Spinal cord (tissue), 10 donors: Measurements from ENCODE around the gene WDR18. TPM values are rescaled to one million over a fixed set of nuclear protein-coding genes. Genes with fewer than 3 reads are reported as not detected.

ENCODE experiments used
- DNase-seq, 6 donors: peaks; one replicate each; pipeline versions ENCODE4 v3.0.0 to v3.0.0-alpha.2; 2013 to 2015; ENCODE audit warnings: low spot score in 6 of 6, low read depth in 4 of 6
- H3K27ac ChIP-seq: one replicate; pipeline ENCODE4 v1.5.1; 2013; ENCODE audit warnings: low read depth, low read length, control low read depth
- H3K27me3 ChIP-seq: one replicate; pipeline ENCODE4 v1.6.1; 2013; ENCODE audit warnings: low read length; ENCODE audit not compliant: control insufficient read depth, insufficient read depth
- H3K36me3 ChIP-seq: one replicate; pipeline ENCODE4 v1.6.1; 2013; ENCODE audit warnings: low read length; ENCODE audit not compliant: control insufficient read depth, insufficient read depth
- H3K4me1 ChIP-seq: one replicate; pipeline ENCODE4 v1.6.1; 2013; ENCODE audit warnings: low read length; ENCODE audit not compliant: control insufficient read depth, insufficient read depth
- H3K4me3 ChIP-seq: one replicate; pipeline ENCODE4 v1.5.1; 2013; ENCODE audit warnings: low read depth, low read length, control low read depth
- H3K9me3 ChIP-seq: one replicate; pipeline ENCODE4 v1.6.1; 2013; ENCODE audit warnings: low read length; ENCODE audit not compliant: control insufficient read depth, insufficient read depth
- WGBS: methylation state at CpG from one replicate; pipeline ENCODE4 v1.1.5; 2013; ENCODE audit warnings: missing lambda C conversion rate; ENCODE audit not compliant: insufficient coverage; 5-methylcytosine and 5-hydroxymethylcytosine counted together
- long read RNA-seq, 4 donors: transcript quantifications; one replicate each; lab custom pipeline, GENCODE V29; 2026
- polyA plus RNA-seq, 2 donors: library from polyadenylated mRNA; unstranded; fragments of 120-200 nt; gene quantifications; one replicate each; pipeline ENCODE4 v1.2.1, GENCODE V29; 2013; ENCODE audit not compliant: insufficient read length in 2 of 2
- total RNA-seq, 2 donors: library from RNA; depleted of rRNA in 1 of 2; stranded (reverse); fragments of 120-200 nt in 1 of 2; fragments of >200 nt in 1 of 2; gene quantifications; one replicate each; pipeline versions ENCODE4 v1.2.3 to v1.2.4, GENCODE V29; 2013 to 2014
- donor health status: healthy.

The WDR18 gene, protein sequence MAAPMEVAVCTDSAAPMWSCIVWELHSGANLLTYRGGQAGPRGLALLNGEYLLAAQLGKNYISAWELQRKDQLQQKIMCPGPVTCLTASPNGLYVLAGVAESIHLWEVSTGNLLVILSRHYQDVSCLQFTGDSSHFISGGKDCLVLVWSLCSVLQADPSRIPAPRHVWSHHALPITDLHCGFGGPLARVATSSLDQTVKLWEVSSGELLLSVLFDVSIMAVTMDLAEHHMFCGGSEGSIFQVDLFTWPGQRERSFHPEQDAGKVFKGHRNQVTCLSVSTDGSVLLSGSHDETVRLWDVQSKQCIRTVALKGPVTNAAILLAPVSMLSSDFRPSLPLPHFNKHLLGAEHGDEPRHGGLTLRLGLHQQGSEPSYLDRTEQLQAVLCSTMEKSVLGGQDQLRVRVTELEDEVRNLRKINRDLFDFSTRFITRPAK
- total RNA-seq, result 10 to 100 TPM; 37.4 to 41.7 TPM
- polyA plus RNA-seq, result 10 to 100 TPM; 58.3 to 64.0 TPM
- long read RNA-seq, donor 1, transcript WDR18-202 (10 exons, 1,608 nt), result major isoform, 33 of 39 reads
- long read RNA-seq, donor 1, partial matches to known transcripts, result 5 of 39 reads
- long read RNA-seq, donor 1, other reads (novel, unspliced or antisense), result 0 of 39 reads
- long read RNA-seq, donor 2, transcript WDR18-202 (10 exons, 1,608 nt), result major isoform, 12 of 25 reads
- long read RNA-seq, donor 2, partial matches to known transcripts, result 10 of 25 reads
- long read RNA-seq, donor 2, other reads (novel, unspliced or antisense), result 0 of 25 reads
- long read RNA-seq, donor 3, transcript WDR18-202 (10 exons, 1,608 nt), result major isoform, 18 of 25 reads
- long read RNA-seq, donor 3, partial matches to known transcripts, result 5 of 25 reads
- long read RNA-seq, donor 3, other reads (novel, unspliced or antisense), result 0 of 25 reads
- long read RNA-seq, donor 4, transcript WDR18-202 (10 exons, 1,608 nt), result major isoform, 24 of 32 reads
- long read RNA-seq, donor 4, partial matches to known transcripts, result 8 of 32 reads
- long read RNA-seq, donor 4, other reads (novel, unspliced or antisense), result 0 of 32 reads

DNA sequence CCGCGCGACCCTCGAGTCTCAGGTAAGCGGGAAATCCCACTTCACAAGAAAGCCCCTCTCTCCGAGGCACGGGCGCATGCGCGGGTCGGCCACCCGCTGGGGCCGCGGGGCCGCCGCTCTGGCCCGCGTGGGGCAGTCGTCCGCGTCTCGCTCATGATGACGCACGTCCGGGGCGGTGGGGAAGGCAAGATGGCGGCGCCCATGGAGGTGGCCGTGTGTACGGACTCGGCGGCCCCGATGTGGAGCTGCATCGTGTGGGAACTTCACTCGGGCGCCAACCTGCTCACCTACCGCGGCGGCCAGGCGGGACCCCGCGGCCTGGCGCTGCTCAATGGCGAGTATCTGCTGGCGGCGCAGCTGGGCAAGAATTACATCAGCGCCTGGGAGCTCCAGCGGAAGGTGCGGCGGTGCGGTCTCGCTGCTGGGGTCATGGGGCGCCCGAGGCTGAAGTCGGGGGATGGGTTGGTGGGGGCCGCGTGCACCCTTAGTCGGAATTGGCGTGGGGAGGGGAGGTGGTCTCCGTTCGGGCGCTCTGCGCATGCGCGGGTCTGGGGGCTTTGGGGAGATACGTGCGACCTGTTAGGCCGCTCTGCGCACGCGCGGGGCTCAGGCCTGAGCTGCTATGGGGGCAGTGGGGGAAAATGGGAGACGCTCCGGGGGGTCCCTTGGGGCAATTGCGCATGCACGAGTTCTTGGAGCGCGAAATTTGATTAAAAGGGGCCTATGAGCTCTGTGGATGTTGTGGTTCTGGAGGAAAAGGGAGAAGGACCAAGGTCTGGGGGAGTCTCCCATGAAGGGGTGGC lies at the start of gene WDR18:
TSS of gene WDR18 (plus strand) at position 181 of the 803 bp plus-strand sequence. CDS start at position 190, 9 bp downstream.
- Histone ChIP-seq H3K9me3 (no peaks in the 10 kb centered on the region), H3K27ac (peak within 1 kb of the TSS; percentile 88), H3K27me3 (no peaks in the 10 kb centered on the region), H3K4me3 (peak within 1 kb of the TSS; percentile 99), H3K4me1 (peaks cover 33% of the 10 kb centered on the region), H3K36me3 (peaks cover 46% of the 10 kb centered on the region)
- under 1% methylated on average over 78 of the region's 78 CpGs for WGBS
- peak; percentile 80 to 99 (median 92) for DNase-seq

DNA sequence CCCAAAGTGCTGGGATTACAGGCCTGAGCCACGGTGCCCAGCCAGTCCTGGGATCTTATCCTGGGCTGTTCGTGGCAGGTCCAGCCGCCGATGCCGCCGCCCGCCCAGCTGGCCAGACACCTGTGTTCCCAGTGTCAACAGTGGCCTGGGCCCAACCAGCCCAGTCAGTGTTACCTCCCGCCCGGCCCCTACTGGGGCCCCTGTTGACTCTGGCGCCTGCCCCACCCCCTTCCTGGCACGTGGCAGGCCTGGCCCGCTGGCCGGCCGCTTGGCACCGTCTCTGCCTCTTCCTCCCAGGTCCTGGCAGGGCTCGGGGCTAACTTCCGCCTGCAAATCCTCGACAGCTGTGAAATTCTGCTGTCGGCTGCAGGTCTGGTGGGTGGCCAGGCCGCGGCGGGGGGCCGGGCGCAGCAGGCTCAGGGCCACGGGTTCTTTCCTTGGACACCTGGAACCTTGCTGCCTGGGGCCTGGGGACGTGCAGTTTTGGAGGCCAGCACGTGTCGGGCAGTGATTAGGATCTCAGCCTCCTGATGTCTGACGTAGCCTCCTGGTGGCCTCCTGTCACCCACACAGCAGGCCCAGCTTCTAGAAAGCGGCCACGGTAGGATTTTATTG lies 49.2 kb upstream of the WDR18 start:
- no peaks in the 10 kb centered on the region for H3K9me3 ChIP-seq
- WGBS, result 31% methylated on average over 31 of the region's 31 CpGs
- H3K27ac ChIP-seq, result peak overlapping the region; percentile 40
- H3K36me3 ChIP-seq, result peaks cover 64% of the 10 kb centered on the region
- DNase-seq, result peak in 2 of 6 donors; percentile 50 to 80
- H3K4me1 ChIP-seq, result peaks cover 42% of the 10 kb centered on the region
- H3K27me3 ChIP-seq, result no peaks in the 10 kb centered on the region
- no peak overlapping the region for H3K4me3 ChIP-seq

DNA sequence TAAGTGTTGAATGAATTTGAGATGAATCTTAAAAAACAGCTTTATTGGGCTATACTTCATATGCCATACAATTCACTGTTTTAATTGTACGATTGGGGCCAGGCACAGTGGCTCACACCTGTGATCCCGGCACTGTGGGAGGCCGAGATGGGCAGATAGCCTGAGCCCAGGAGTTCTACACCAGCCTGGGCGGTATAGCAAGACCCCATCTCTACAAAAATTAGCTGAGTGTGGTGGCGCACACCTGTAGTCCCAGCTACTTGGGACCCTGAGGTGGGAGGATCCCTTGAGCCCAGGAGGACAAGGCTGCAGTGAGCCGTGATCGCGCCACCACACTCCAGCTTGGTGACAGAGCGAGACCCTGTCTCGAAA lies 48.0 kb upstream of the WDR18 start:
- no peak overlapping the region for H3K27ac ChIP-seq
- no peaks in the 10 kb centered on the region for H3K27me3 ChIP-seq
- WGBS, result 97% methylated on average over 8 of the region's 10 CpGs
- no peaks in the 10 kb centered on the region for H3K9me3 ChIP-seq
- H3K36me3 ChIP-seq, result peaks cover 62% of the 10 kb centered on the region
- no peak for DNase-seq
- H3K4me3 ChIP-seq, result no peak overlapping the region
- peaks cover 52% of the 10 kb centered on the region for H3K4me1 ChIP-seq

DNA sequence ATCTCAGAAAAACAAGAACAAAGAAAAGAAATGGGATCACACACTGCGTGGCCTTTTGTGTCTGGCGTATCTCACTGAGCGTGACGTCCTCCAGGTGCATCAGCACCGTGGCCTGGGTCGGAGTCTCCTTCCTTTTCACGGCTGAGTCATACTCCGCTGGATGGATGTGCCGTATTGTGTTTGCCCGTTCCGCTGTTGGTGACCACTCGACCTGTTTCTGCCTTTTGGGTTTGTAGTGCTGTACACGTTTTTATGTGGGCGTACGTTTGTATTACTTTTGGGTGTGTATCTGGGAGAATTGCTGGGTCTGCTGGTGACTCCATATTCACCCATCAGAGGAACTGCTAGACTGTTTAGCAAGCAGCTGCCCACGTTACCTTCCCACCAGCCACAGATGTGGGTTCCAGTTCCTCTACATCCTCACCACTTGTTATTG lies 46.9 kb upstream of the WDR18 start:
- DNase-seq, result no peak
- Histone ChIP-seq H3K4me3 (no peak overlapping the region), H3K27me3 (no peaks in the 10 kb centered on the region), H3K36me3 (peaks cover 60% of the 10 kb centered on the region), H3K4me1 (peaks cover 57% of the 10 kb centered on the region), H3K27ac (no peak overlapping the region), H3K9me3 (no peaks in the 10 kb centered on the region)
- WGBS, result over 99% methylated on average over 9 of the region's 16 CpGs

DNA sequence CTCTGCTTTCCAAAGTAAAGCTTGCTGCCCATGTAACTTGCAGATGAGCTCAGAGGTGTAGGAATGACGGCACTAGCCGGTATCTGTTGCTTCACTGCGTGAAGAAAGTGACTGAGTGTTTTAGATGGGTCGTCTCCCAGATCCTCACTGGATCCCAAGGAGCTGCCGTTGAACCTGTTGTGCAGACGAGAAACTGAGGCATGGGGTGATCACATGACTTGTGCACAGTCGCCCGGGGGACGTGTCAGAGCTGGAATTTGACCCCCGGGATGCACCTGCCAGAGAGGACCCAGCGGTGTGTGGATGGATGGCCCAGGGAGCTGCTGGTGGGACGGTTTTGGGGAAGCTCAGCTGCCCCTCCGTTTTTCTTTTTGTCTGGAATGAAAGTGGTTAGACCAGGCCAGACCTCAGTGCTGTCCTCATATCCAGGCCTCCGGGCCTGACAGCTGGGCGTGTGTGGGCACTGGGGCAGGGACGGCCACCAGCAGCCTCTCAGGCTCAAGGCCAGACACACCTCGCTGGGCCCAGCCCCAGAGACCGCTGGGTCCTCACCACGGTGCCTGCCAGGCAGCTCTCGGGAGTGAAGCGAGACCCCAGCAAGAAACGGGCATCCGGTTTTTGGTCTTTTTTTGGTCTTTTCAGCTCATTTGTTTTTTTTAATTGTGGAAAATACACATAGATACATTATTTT lies 45.8 kb upstream of the WDR18 start:
- no peaks in the 10 kb centered on the region for H3K27me3 ChIP-seq
- peaks cover 49% of the 10 kb centered on the region for H3K4me1 ChIP-seq
- H3K4me3 ChIP-seq, result no peak overlapping the region
- DNase-seq, result no peak
- no peak overlapping the region for H3K27ac ChIP-seq
- H3K9me3 ChIP-seq, result no peaks in the 10 kb centered on the region
- WGBS, result 83% methylated on average over 17 of the region's 23 CpGs
- H3K36me3 ChIP-seq, result peaks cover 57% of the 10 kb centered on the region

DNA sequence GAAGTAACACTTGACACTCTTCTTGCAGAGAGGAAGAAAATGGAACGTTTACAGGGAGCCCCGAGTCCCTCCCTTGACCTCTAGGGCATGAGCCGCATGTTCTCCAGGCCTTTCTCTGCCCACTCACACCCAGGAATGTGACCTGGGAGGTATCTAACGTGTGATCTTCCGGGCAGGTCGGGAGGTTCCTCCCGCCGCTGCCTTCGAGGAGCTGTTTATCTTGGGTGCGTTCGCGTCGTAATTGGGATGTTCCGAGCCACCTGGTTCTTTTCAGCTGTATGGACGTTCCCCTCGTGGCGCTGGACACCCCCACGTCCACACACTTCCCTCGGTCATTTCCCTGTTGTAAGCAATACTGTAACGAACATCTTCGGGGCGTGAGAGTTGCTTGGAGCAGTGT lies 44.7 kb upstream of the WDR18 start:
- Histone ChIP-seq H3K27ac (peak overlapping the region; percentile 78), H3K36me3 (peaks cover 56% of the 10 kb centered on the region), H3K4me1 (peaks cover 40% of the 10 kb centered on the region), H3K27me3 (no peaks in the 10 kb centered on the region), H3K4me3 (no peak overlapping the region), H3K9me3 (no peaks in the 10 kb centered on the region)
- 83% methylated on average over 11 of the region's 22 CpGs for WGBS
- no peak for DNase-seq

DNA sequence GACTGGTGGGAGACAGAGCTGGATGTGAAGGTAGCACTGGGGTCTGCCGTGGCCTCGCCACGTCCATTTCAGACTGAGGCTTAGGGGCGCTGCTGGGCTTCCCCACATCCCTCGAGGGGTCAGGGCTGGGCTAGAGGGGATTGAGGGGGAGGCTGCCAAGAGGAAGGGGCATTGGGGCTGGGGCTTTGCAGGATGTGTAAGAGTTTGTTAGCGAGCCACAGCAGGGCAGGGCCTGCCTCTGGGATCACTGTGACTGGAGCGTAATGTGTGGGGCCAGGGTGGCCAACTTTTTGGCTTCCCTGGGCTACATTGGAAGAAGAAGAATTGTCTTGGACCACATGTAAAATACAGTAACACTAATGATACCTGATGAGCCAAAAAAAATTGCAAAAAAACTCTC lies 44.2 kb upstream of the WDR18 start:
- peaks cover 54% of the 10 kb centered on the region for H3K36me3 ChIP-seq
- peak overlapping the region; percentile 78 for H3K27ac ChIP-seq
- no peaks in the 10 kb centered on the region for H3K27me3 ChIP-seq
- H3K4me3 ChIP-seq, result no peak overlapping the region
- no peak for DNase-seq
- peaks cover 40% of the 10 kb centered on the region for H3K4me1 ChIP-seq
- WGBS, result 98% methylated on average over 7 of the region's 7 CpGs
- H3K9me3 ChIP-seq, result no peaks in the 10 kb centered on the region

DNA sequence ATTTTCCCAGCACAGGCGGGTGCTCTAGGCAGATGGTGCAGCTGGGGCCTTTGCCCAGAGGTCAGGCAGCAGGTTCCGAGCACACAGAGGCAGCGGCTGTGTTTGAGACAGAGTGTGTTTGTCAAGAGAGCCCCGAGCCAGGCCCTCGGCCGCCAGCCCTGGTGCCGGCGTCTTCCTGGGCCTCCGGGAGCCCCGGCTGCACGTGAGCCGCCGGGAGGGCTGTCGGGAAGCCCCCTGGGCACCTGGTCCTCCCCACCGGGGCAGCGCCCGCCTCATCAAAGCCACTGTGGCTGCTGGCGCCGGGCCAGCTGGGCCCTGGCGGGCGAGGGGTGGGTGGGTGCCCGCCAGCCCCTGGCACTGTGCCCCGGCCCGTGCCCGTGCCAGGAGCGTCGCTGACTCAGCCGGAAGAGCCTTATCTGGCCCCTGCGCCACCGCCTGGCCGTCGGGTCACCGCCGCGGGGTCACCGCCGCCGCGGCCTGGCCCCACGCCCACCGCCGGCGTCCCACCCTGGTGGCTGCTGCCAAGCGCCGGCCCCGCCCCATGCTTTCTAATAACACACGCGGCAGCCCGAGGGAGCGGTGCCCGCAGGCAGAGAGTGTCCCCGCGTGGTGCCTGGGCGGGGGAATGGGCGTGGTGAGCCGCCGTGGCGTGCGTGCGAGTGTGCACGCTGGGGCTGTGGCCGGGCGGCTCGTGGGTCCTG lies 43.4 kb upstream of the WDR18 start:
- Histone ChIP-seq H3K36me3 (peaks cover 62% of the 10 kb centered on the region), H3K4me1 (peaks cover 39% of the 10 kb centered on the region), H3K27me3 (no peaks in the 10 kb centered on the region), H3K9me3 (no peaks in the 10 kb centered on the region), H3K27ac (peak overlapping the region; percentile 78), H3K4me3 (no peak overlapping the region)
- DNase-seq, result peak in 3 of 6 donors; percentile 40 to 84 (median 67)
- 28% methylated on average over 64 of the region's 64 CpGs for WGBS
